ENCODE results near the gene GPN1.

DNA sequence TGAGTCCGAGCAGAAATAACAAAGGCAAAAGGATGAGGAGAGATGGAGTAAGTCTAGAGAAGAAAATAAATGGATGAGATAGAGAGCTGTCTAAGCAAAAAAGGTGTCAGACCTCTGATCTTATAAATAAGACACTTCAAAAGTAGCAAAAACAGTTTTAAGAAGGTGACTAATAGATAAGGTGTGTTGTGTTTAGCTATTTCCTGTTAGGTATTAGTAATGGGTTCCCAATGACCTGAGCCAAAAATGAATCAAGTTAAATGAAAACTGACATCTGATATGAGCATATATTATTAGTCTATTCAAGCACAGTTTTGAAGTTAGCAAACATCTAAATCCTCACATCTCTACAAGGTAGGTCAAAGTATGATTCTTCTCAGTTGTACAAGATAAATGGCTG is 23.9 kb downstream of the GPN1 start:
- TF ChIP-seq EP300 (IDR thresholded peaks at IDR 0.05) (no peak), POLR2A (IDR thresholded peaks at IDR 0.05; ENCODE audit: low read depth) (no peak), POLR2AphosphoS5 (IDR thresholded peaks at IDR 0.05) (no peak)
- TF ChIP-seq, protein P1, sequence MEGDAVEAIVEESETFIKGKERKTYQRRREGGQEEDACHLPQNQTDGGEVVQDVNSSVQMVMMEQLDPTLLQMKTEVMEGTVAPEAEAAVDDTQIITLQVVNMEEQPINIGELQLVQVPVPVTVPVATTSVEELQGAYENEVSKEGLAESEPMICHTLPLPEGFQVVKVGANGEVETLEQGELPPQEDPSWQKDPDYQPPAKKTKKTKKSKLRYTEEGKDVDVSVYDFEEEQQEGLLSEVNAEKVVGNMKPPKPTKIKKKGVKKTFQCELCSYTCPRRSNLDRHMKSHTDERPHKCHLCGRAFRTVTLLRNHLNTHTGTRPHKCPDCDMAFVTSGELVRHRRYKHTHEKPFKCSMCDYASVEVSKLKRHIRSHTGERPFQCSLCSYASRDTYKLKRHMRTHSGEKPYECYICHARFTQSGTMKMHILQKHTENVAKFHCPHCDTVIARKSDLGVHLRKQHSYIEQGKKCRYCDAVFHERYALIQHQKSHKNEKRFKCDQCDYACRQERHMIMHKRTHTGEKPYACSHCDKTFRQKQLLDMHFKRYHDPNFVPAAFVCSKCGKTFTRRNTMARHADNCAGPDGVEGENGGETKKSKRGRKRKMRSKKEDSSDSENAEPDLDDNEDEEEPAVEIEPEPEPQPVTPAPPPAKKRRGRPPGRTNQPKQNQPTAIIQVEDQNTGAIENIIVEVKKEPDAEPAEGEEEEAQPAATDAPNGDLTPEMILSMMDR (IDR thresholded peaks at IDR 0.05) = no peak
